Measurements from ENCODE around the gene TPRX1.

DNA sequence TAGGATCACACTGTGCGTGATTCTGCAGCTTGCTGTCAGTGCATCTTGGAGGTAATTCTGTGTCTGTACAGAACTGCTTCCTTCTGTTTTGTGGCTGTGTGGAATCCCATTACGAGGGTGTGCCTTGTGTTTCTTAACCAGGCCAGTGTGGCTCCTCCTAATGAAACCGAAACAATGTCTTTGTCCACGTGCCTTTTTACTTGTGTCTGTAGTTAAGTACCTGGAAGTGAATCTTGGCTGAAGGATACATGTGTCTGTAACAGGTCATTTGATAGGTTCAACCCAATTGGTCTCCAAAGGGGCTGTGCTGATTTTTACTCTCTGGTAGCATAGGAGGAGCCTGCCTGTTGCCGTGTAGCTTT is 45.9 kb downstream of the TPRX1 start:
- TF ChIP-seq CTCF (IDR thresholded peaks at IDR 0.05; ENCODE audit: low read depth, low read length, poor library complexity, severe bottlenecking) (no peak), EZH2phosphoT487 (IDR thresholded peaks at IDR 0.05; ENCODE audit: borderline replicate concordance, low read length) (no peak)

Measured in DOHH2 (cell line).